ENCODE measurements around the gene MYOT.

MYOT gene

DNA sequence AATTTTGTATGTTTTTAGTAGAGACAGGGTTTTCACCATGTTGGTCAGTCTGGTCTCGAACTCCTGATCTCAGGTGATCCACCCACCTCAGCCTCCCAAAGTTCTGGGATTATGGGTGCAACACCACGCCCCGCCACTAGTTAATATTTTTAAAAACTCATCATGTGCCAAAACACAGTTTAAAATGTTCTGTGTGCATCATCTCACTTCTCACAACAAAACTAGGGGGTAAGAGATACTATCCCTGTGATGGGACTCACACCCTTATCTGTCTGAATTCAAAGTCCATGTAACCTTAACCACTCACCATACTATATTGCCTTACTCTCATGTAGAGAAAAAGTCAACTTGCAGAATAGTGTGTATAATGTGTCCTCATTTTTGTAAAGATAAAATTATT lies 24.2 kb downstream of the MYOT start:
- H3K4me3 ChIP-seq = no peak overlapping the region
- no peaks in the 10 kb centered on the region for H3K9me3 ChIP-seq
- intact Hi-C loops (cut with DNase I; ENCODE audit: low total_unique reads) = no loop called here
- TF ChIP-seq, protein P1, sequence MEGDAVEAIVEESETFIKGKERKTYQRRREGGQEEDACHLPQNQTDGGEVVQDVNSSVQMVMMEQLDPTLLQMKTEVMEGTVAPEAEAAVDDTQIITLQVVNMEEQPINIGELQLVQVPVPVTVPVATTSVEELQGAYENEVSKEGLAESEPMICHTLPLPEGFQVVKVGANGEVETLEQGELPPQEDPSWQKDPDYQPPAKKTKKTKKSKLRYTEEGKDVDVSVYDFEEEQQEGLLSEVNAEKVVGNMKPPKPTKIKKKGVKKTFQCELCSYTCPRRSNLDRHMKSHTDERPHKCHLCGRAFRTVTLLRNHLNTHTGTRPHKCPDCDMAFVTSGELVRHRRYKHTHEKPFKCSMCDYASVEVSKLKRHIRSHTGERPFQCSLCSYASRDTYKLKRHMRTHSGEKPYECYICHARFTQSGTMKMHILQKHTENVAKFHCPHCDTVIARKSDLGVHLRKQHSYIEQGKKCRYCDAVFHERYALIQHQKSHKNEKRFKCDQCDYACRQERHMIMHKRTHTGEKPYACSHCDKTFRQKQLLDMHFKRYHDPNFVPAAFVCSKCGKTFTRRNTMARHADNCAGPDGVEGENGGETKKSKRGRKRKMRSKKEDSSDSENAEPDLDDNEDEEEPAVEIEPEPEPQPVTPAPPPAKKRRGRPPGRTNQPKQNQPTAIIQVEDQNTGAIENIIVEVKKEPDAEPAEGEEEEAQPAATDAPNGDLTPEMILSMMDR (IDR thresholded peaks at IDR 0.05) = no peak
- no peak overlapping the region for H3K27ac ChIP-seq
- H3K27me3 ChIP-seq = no peaks in the 10 kb centered on the region
- H3K36me3 ChIP-seq = no peaks in the 10 kb centered on the region
- H3K4me1 ChIP-seq = peaks cover 0 to 21% (median 9%) of the 10 kb centered on the region in 4 donors
- no peak for DNase-seq

DNA sequence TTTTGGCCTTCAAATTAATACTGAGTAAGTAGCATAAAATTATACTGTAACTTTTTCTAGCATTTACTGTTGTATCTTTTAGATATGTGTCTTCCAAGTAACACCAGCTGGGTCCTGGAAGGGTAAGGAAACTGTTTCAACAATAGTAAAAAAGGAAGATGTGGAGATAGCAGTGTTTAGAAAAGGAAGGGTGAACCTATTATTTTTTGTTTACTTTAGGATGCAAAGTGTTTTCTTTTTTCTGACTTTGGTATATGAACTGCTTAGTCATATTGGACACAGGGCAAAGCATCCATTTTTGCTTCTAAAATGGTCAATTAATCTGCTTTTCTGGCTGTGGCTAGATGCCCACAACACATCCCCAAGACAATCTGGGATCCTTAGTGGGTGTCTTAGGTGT lies 26.9 kb downstream of the MYOT start:
- intact Hi-C loops (cut with DNase I; ENCODE audit: low total_unique reads) = no loop called here
- Histone ChIP-seq H3K27me3 (no peaks in the 10 kb centered on the region), H3K9me3 (no peaks in the 10 kb centered on the region), H3K4me3 (no peak overlapping the region), H3K27ac (no peak overlapping the region), H3K36me3 (no peaks in the 10 kb centered on the region), H3K4me1 (peaks cover 0 to 1% (median under 1%) of the 10 kb centered on the region in 4 donors)
- DNase-seq = no peak
- TF ChIP-seq, protein P1 (IDR thresholded peaks at IDR 0.05) = no peak

DNA sequence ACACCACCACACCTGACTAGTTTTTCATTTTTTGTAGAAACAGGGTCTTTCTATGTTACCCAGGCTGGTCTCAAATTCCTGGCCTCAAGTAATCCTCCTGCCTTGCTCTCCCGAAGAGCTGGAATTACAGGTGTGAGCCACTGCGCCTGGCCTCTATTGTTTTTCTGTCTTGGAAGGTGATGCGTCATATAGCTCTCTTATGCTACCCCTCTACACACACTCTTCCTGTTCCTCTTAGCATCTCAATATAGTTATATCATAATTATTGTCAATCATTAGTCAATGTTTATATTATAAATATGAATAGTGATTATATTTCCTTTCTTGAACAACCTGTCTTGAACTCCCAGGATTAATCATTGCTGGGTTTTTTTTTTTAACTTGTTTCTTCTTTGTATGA lies 28.9 kb downstream of the MYOT start:
- H3K4me1 ChIP-seq = no peaks in the 10 kb centered on the region
- intact Hi-C loops (cut with DNase I; ENCODE audit: low total_unique reads) = no loop called here
- no peaks in the 10 kb centered on the region for H3K27me3 ChIP-seq
- H3K9me3 ChIP-seq = no peaks in the 10 kb centered on the region
- H3K27ac ChIP-seq = no peak overlapping the region
- H3K4me3 ChIP-seq = no peak overlapping the region
- no peaks in the 10 kb centered on the region for H3K36me3 ChIP-seq
- TF ChIP-seq, protein P1 (IDR thresholded peaks at IDR 0.05) = no peak
- DNase-seq = no peak

DNA sequence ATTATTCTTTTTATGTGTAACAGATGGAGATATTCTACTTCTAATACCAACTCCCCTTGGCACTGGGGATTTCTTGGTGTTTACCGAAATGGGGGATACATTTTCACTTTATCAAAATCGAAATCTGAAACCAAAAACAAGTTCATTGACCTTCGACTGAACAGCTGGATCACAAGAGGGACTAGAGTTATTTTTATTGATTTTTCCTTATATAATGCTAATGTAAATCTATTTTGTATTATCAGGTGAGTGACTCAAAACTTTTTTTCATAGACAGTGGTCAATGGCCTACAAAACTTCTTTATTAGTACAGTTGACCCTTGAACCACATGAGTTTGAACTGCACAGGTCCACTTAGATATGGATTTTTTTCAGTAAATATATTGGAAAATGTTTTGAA lies 31.8 kb downstream of the MYOT start:
- no peaks in the 10 kb centered on the region for H3K36me3 ChIP-seq
- H3K4me3 ChIP-seq = no peak overlapping the region

DNA sequence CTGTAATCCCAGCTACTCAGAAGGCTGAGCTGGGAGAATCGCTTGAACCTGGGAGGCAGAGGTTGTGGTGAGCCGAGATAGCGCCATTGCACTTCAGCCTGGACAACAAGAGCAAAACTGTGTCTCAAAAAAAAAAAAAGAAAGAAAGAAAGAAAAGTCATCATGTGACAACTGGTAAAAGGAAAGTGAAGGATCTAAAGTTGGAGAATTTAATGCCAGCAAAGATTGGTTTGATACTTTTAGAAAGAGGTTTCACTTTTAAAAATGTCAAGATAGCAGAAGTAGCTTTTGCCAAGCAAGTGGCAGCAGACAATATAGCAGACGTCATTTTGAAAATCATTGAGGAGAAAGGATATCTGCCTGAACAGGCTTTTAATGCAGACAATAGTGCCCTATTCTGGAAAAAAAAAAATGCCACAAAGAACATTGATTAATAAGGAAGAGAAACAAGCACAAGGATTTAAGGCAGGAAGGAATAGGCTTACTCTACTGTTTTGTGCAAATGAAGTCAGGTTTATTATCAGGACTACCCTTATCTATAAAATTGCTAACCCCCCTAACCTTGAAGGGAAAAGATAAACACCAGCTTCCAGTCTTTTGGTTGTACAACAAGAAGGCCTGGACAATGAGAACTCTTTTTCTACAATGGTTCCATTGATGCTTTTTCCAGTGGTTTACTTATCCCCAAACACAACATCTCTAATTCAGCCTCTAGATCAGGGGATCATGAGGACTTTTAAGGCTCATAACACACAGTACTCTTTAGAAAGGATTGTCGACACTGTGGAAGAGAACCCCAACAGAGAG lies 33.6 kb downstream of the MYOT start:
- H3K27ac ChIP-seq = no peak overlapping the region
- no peaks in the 10 kb centered on the region for H3K9me3 ChIP-seq
- no peak overlapping the region for H3K4me3 ChIP-seq
- TF ChIP-seq, protein P1 (IDR thresholded peaks at IDR 0.05) = no peak
- intact Hi-C loops (cut with DNase I; ENCODE audit: low total_unique reads) = no loop called here
- DNase-seq = no peak
- H3K27me3 ChIP-seq = no peaks in the 10 kb centered on the region
- H3K4me1 ChIP-seq = no peaks in the 10 kb centered on the region
- no peaks in the 10 kb centered on the region for H3K36me3 ChIP-seq

More for the DNA sequence above, 31.8 kb downstream of the MYOT start:
- H3K4me1 ChIP-seq = no peaks in the 10 kb centered on the region
- H3K27me3 ChIP-seq = no peaks in the 10 kb centered on the region
- intact Hi-C loops (cut with DNase I; ENCODE audit: low total_unique reads) = no loop called here
- no peaks in the 10 kb centered on the region for H3K9me3 ChIP-seq
- no peak overlapping the region for H3K27ac ChIP-seq
- TF ChIP-seq, protein P1 (IDR thresholded peaks at IDR 0.05) = no peak
- no peak for DNase-seq

Data from tibial artery (tissue), 4 donors.